IMR-90 (cell line): ENCODE data around the gene MYADML2. TPM values are rescaled to one million over a fixed set of nuclear protein-coding genes. Genes with fewer than 3 reads are reported as not detected.
"Not testable (repeated sequence)": the region's sequence is repeated elsewhere in the genome, so short reads cannot be mapped to it uniquely, and the experiment has no call there.

ENCODE experiments used
- ATAC-seq: fragments of 200-7000 bp; cut with Tn5 transposase; 2 replicates; pipeline ENCODE4 v1.9.1; 2020; ENCODE audit warnings: low read depth, mild to moderate bottlenecking, moderate library complexity
- BruUV-seq: library from RNA; stranded (reverse); fragments of 400-500 nt; replicated peaks from 2 replicates; lab custom pipeline; 2021; lab: Mats Ljungman, UMichigan
- CTCF ChIA-PET: fragments of 300-600 bp; formaldehyde crosslinking; extraction: SDS; loops from one replicate; lab custom pipeline; 2021; ENCODE audit warnings: antibody characterized with exemption; lab: Yijun Ruan, JAX
- POLR2A ChIA-PET: fragments of 300-600 bp; sonication (Branson Sonifier 250); formaldehyde crosslinking; loops from one replicate; lab custom pipeline; 2022; ENCODE audit warnings: antibody characterized with exemption; ENCODE audit not compliant: unreplicated experiment; lab: Charles Lee
- DNase-seq: peaks from one replicate; pipeline ENCODE4 v3.0.0; 2013
- H2AFZ ChIP-seq: replicated peaks from 2 replicates; pipeline ENCODE3; 2013; ENCODE audit warnings: low read length, mild to moderate bottlenecking; ENCODE audit not compliant: poor library complexity
- H2AK5ac ChIP-seq: 2 replicates; pipeline ENCODE4 v1.6.1; 2013; ENCODE audit warnings: low read depth, low read length, inconsistent platforms
- H2AK9ac ChIP-seq: replicated peaks from 2 replicates; pipeline ENCODE3; 2013; ENCODE audit warnings: mild to moderate bottlenecking, low read depth, low read length, moderate library complexity; ENCODE audit not compliant: poor library complexity
- H2BK120ac ChIP-seq: 2 replicates; pipeline ENCODE4 v1.6.1; 2013; ENCODE audit warnings: low read depth, low read length, inconsistent platforms
- H2BK15ac ChIP-seq: 3 replicates; pipeline ENCODE4 v1.6.1; 2013; ENCODE audit warnings: low read depth, low read length, inconsistent platforms
- H2BK20ac ChIP-seq: 2 replicates; pipeline ENCODE4 v1.6.1; 2013; ENCODE audit warnings: low read depth, mild to moderate bottlenecking, inconsistent platforms, low read length, moderate library complexity
- H2BK5ac ChIP-seq: 2 replicates; pipeline ENCODE4 v1.6.1; 2013; ENCODE audit warnings: mild to moderate bottlenecking, low read depth, low read length, inconsistent platforms; ENCODE audit not compliant: poor library complexity, severe bottlenecking
- H3K14ac ChIP-seq: replicated peaks from 2 replicates; pipeline ENCODE4 v1.6.1; 2013; ENCODE audit warnings: low read depth, low read length, inconsistent platforms
- H3K18ac ChIP-seq: 2 replicates; pipeline ENCODE4 v1.6.1; 2013; ENCODE audit warnings: low read depth, low read length, control low read depth
- H3K23ac ChIP-seq: 2 replicates; pipeline ENCODE4 v1.6.1; 2013; ENCODE audit warnings: low read depth, low read length, inconsistent platforms
- H3K27ac ChIP-seq: 2 replicates; pipeline ENCODE4 v1.5.1; 2013; ENCODE audit warnings: mild to moderate bottlenecking, control low read depth, low read length; ENCODE audit not compliant: insufficient read depth
- H3K27me3 ChIP-seq: 2 replicates; pipeline ENCODE4 v1.6.1; 2013; ENCODE audit warnings: low read length; ENCODE audit not compliant: control insufficient read depth, insufficient read depth
- H3K36me3 ChIP-seq: 2 replicates; pipeline ENCODE4 v1.6.1; 2013; ENCODE audit warnings: low read length, mixed read lengths; ENCODE audit not compliant: control insufficient read depth, insufficient read depth
- H3K4ac ChIP-seq: 2 replicates; pipeline ENCODE4 v1.6.1; 2013; ENCODE audit warnings: low read depth, low read length, inconsistent platforms
- H3K4me1 ChIP-seq: 2 replicates; pipeline ENCODE4 v1.6.1; 2013; ENCODE audit warnings: low read length, mixed read lengths; ENCODE audit not compliant: control insufficient read depth, insufficient read depth
- H3K4me2 ChIP-seq: 2 replicates; pipeline ENCODE4 v1.6.1; 2013; ENCODE audit warnings: low read depth, mild to moderate bottlenecking, control low read depth, low read length, moderate library complexity
- H3K4me3 ChIP-seq: 2 replicates; pipeline ENCODE4 v1.5.1; 2013; ENCODE audit warnings: low read depth, mild to moderate bottlenecking, control low read depth, low read length, moderate library complexity; ENCODE audit not compliant: insufficient read depth
- H3K56ac ChIP-seq: 2 replicates; pipeline ENCODE4 v1.6.1; 2013; ENCODE audit warnings: low read length, inconsistent platforms; ENCODE audit not compliant: insufficient read depth; ENCODE audit errors: extremely low read depth
- H3K79me1 ChIP-seq, 2 experiments: 2 replicates each; pipeline ENCODE4 v1.6.1; 2013; ENCODE audit warnings: low read length in 2 of 2, inconsistent platforms in 1 of 2, low read depth in 1 of 2
- H3K9ac ChIP-seq: 2 replicates; pipeline ENCODE4 v1.6.1; 2013; ENCODE audit warnings: low read depth, low read length, control low read depth
- H3K9me1 ChIP-seq: 2 replicates; pipeline ENCODE4 v1.6.1; 2013; ENCODE audit warnings: low read length, inconsistent platforms; ENCODE audit not compliant: insufficient read depth
- H3K9me3 ChIP-seq: 2 replicates; pipeline ENCODE4 v1.6.1; 2013; ENCODE audit warnings: low read length; ENCODE audit not compliant: control insufficient read depth, insufficient read depth
- H4K20me1 ChIP-seq: 2 replicates; pipeline ENCODE4 v1.6.1; 2013; ENCODE audit warnings: low read length, inconsistent platforms; ENCODE audit not compliant: insufficient read depth
- H4K5ac ChIP-seq: 2 replicates; pipeline ENCODE4 v1.6.1; 2013; ENCODE audit warnings: mild to moderate bottlenecking, low read depth, low read length, control low read depth
- H4K8ac ChIP-seq, 2 experiments: 2 replicates each; pipeline ENCODE4 v1.6.1; 2013; ENCODE audit warnings: low read depth in 2 of 2, low read length in 2 of 2, control low read depth in 1 of 2, inconsistent platforms in 1 of 2
- H4K91ac ChIP-seq: 2 replicates; pipeline ENCODE4 v1.6.1; 2013; ENCODE audit warnings: low read depth, low read length, inconsistent platforms; ENCODE audit not compliant: insufficient read depth
- WGBS, 2 experiments: methylation state at CpG; one replicate each; pipeline versions ENCODE4 v1.1.5 to v1.1.7; 2013; ENCODE audit warnings: missing lambda C conversion rate in 2 of 2; ENCODE audit not compliant: insufficient read length in 1 of 2; ENCODE audit errors: extremely low coverage in 2 of 2; 5-methylcytosine and 5-hydroxymethylcytosine counted together
- dilution Hi-C: fragments of 300-500 bp; cut with HindIII; formaldehyde crosslinking; loops from one replicate; pipeline ENCODE4 v1.14.3; 2018; ENCODE audit warnings: low sequenced_read_pairs; ENCODE audit not compliant: unreplicated experiment
- in situ Hi-C: fragments of 300-500 bp; cut with MboI; formaldehyde crosslinking; loops from 3 replicates; pipeline ENCODE4 v1.14.3; 2019; ENCODE audit warnings: low sequenced_read_pairs, inconsistent platforms, mixed read lengths
- intact Hi-C: fragments of 100-400 bp; cut with micrococcal nuclease; formaldehyde crosslinking; loops from 2 replicates; pipeline ENCODE4 v1.10.0; 2022
- polyA plus RNA-seq, 3 experiments: library from polyadenylated mRNA; depleted of rRNA; stranded (reverse); fragments of >200 nt; gene quantifications; 2 replicates each; pipeline ENCODE4 v1.2.3, GENCODE V29; 2012; ENCODE audit warnings: low replicate concordance in 1 of 3
- total RNA-seq: library from RNA; depleted of rRNA; stranded (reverse); fragments of >200 nt; gene quantifications from 2 replicates; pipeline ENCODE4 v1.2.3, GENCODE V29; 2012

Gene MYADML2
- total and polyA plus RNA-seq, 2 of the 4 experiments (the other 2 are of a cell fraction), result not detected

GRCh38 chr17:81981511-81981910 is 34.5 kb upstream of the MYADML2 start:
- CTCF ChIA-PET, H3K27me3 ChIP-seq, H3K4me1 ChIP-seq, H2AK5ac ChIP-seq, H2BK15ac ChIP-seq, H4K5ac ChIP-seq, H3K4me2 ChIP-seq, H3K14ac ChIP-seq, H3K4me3 ChIP-seq, H2BK20ac ChIP-seq, H4K91ac ChIP-seq, DNase-seq, intact Hi-C loops, H3K27ac ChIP-seq, H3K9me1 ChIP-seq, H2BK5ac ChIP-seq, H2AFZ ChIP-seq, dilution Hi-C loops, H3K9me3 ChIP-seq, ATAC-seq, H4K8ac ChIP-seq, H3K18ac ChIP-seq, H4K20me1 ChIP-seq, H3K4ac ChIP-seq, in situ Hi-C loops, H3K23ac ChIP-seq, H3K56ac ChIP-seq, H2BK120ac ChIP-seq, H3K9ac ChIP-seq, H2AK9ac ChIP-seq, BruUV-seq: not testable (repeated sequence)
- H3K79me1 ChIP-seq, result peaks cover 10 to 25% of the 10 kb centered on the region in 2 experiments; a peak in 3 of 4 replicates
- peaks cover 29% of the 10 kb centered on the region for H3K36me3 ChIP-seq
- POLR2A ChIA-PET, result interaction anchor here (0.7 kb wide), 1 partner anchor 275 kb away, joined by 5 read pairs; no protein-coding TSS in a partner anchor
- 99% methylated on average over 11 of the region's 12 CpGs; no CpG with 5 or more reads in 1 of the 2 experiments for WGBS, 2 experiments
